Uterus (tissue), 4 donors: ENCODE data around the gene FLT1. TPM values are rescaled to one million over a fixed set of nuclear protein-coding genes. Genes with fewer than 3 reads are reported as not detected.

ENCODE experiments used
- DNase-seq, 2 donors: peaks; one replicate each; pipeline ENCODE4 v3.0.0-alpha.2; 2019 to 2020
- H3K27ac ChIP-seq, 2 donors: fragments of 200-600 bp; sonication (generic); 1 replicate in 1 of 2; 2 replicates in 1 of 2; pipeline ENCODE4 v1.5.1; 2016 to 2018
- H3K27me3 ChIP-seq, 2 donors: fragments of 200-600 bp; sonication (generic); one replicate each; pipeline ENCODE4 v1.5.1; 2018 to 2019; ENCODE audit warnings: control low read depth in 1 of 2
- H3K36me3 ChIP-seq, 2 donors: fragments of 200-600 bp; sonication (generic); one replicate each; pipeline ENCODE4 v1.5.1; 2019; ENCODE audit warnings: control low read depth in 1 of 2
- H3K4me1 ChIP-seq, 2 donors: fragments of 200-600 bp; sonication (generic); one replicate each; pipeline ENCODE4 v1.5.1; 2018 to 2019; ENCODE audit warnings: control low read depth in 1 of 2
- H3K4me3 ChIP-seq, 2 donors: fragments of 200-600 bp; sonication (generic); 1 replicate in 1 of 2; 2 replicates in 1 of 2; pipeline ENCODE4 v1.5.1; 2018 to 2019; ENCODE audit warnings: mild to moderate bottlenecking in 1 of 2
- H3K9me3 ChIP-seq, 2 donors: fragments of 200-600 bp; sonication (generic); one replicate each; pipeline ENCODE4 v1.5.1; 2019; ENCODE audit warnings: control low read depth in 1 of 2
- POLR2A ChIP-seq, 2 donors: fragments of 450-650 bp; IDR thresholded peaks; one replicate each; pipeline ENCODE4 v1.6.1; 2016; ENCODE audit warnings: antibody characterized with exemption in 2 of 2, mild to moderate bottlenecking in 1 of 2, moderate library complexity in 1 of 2
- intact Hi-C: fragments of 100-400 bp; cut with DNase I; formaldehyde crosslinking; loops from one replicate; pipeline ENCODE4 v1.15.1; 2023; ENCODE audit warnings: low total_unique reads
- total RNA-seq, 4 donors: library from RNA; depleted of rRNA in 3 of 4; stranded (reverse); fragments of >200 nt in 3 of 4; gene quantifications; one replicate each; pipeline versions ENCODE4 v1.1.0 to v1.2.4, GENCODE V29; 2014 to 2023
- TF ChIP-seq, protein P1 (sequence below), 4 experiments: fragments of 200-600 bp in 2 of 4; fragments of 450-650 bp in 2 of 4; sonication (generic) in 2 of 4; IDR thresholded peaks; one replicate each; pipeline ENCODE4 v1.5.1; 2016 to 2019; ENCODE audit warnings: antibody characterized with exemption in 4 of 4, mild to moderate bottlenecking in 2 of 4, moderate library complexity in 1 of 4
- donor health status: DM: yes; HTN: yes; CAD: no.

Gene FLT1
- total RNA-seq, 4 donors from 2014 or later = 53.2 to 95.3 (median 62.0) TPM

DNA sequence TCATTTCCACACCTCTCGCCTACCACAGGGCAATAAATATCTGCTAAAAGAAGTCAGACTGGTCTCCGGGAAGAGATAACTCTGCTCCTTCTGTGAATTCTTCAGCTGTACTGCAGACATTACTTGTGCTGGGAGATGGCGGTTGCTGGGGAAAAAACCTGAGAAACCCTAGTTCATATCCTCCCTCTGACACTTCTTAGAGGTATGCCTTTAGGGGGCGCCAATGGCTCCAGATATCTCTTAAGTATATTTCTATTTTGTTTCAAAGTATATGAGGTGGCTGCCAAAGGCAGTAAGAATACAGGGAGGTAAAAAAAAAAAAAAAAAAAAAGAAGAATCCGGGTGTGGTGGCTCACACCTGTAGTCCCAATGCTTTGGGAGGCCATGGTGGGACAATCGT, 181.3 kb downstream of the FLT1 start:
- Histone ChIP-seq H3K9me3 (no peaks in the 10 kb centered on the region), H3K27ac (no peak overlapping the region), H3K4me1 (no peaks in the 10 kb centered on the region), H3K36me3 (no peaks in the 10 kb centered on the region), H3K27me3 (no peaks in the 10 kb centered on the region), H3K4me3 (no peak overlapping the region)
- intact Hi-C loops = no loop called here
- TF ChIP-seq, protein P1, sequence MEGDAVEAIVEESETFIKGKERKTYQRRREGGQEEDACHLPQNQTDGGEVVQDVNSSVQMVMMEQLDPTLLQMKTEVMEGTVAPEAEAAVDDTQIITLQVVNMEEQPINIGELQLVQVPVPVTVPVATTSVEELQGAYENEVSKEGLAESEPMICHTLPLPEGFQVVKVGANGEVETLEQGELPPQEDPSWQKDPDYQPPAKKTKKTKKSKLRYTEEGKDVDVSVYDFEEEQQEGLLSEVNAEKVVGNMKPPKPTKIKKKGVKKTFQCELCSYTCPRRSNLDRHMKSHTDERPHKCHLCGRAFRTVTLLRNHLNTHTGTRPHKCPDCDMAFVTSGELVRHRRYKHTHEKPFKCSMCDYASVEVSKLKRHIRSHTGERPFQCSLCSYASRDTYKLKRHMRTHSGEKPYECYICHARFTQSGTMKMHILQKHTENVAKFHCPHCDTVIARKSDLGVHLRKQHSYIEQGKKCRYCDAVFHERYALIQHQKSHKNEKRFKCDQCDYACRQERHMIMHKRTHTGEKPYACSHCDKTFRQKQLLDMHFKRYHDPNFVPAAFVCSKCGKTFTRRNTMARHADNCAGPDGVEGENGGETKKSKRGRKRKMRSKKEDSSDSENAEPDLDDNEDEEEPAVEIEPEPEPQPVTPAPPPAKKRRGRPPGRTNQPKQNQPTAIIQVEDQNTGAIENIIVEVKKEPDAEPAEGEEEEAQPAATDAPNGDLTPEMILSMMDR (IDR thresholded peaks at IDR 0.05) = no peak
- no peak for TF ChIP-seq POLR2A (IDR thresholded peaks at IDR 0.05)
- DNase-seq = no peak

DNA sequence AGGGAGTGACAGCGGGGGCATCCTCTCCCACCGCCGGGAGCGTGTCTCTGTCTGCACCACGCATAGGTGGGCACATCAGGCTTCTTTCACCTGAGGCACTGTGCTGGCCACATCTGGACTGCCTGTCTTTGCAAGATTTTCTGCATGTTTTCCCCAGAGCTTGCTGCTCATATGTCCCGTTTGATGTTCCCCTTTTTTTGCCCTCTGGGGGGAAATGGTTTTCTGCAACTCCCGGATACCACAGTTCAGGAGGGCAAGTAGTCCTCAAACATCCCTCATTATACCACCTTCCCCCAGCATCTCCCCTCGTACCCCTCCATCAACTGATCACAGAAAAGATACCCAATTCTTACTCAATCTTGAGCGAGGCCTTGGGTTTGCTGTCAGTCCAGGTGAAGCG, 188.6 kb downstream of the FLT1 start:
- Histone ChIP-seq H3K27ac (no peak overlapping the region), H3K9me3 (no peaks in the 10 kb centered on the region), H3K4me1 (no peaks in the 10 kb centered on the region), H3K4me3 (no peak overlapping the region), H3K36me3 (no peaks in the 10 kb centered on the region), H3K27me3 (no peaks in the 10 kb centered on the region)
- DNase-seq = no peak
- intact Hi-C loops = no loop called here
- TF ChIP-seq, protein P1 (IDR thresholded peaks at IDR 0.05) = no peak
- no peak for TF ChIP-seq POLR2A (IDR thresholded peaks at IDR 0.05)

DNA sequence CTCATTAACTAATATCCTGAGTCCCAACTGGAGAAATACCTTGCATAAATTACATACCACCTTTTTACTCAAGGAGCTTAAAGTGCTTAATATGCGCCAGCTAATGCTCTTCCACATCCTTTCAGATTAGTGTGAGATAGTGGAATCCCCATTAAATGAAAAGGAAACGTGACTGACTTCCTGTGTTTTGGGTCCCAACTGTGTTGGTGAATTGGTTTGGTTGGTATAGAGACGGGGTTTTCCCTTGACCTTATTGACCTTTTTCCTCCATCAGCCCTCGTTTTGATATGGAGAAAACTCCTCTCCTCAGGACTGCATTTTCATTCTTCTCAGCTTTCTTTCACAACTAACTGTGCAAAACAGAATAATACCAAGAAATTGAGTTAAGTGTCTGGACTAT, 193.1 kb downstream of the FLT1 start:
- H3K4me1 ChIP-seq = no peaks in the 10 kb centered on the region
- TF ChIP-seq, protein P1 (IDR thresholded peaks at IDR 0.05) = no peak
- TF ChIP-seq POLR2A (IDR thresholded peaks at IDR 0.05) = no peak
- no peak overlapping the region for H3K4me3 ChIP-seq
- no peaks in the 10 kb centered on the region for H3K9me3 ChIP-seq
- intact Hi-C loops = no loop called here
- H3K27ac ChIP-seq = no peak overlapping the region
- no peaks in the 10 kb centered on the region for H3K36me3 ChIP-seq
- H3K27me3 ChIP-seq = no peaks in the 10 kb centered on the region
- DNase-seq = no peak

DNA sequence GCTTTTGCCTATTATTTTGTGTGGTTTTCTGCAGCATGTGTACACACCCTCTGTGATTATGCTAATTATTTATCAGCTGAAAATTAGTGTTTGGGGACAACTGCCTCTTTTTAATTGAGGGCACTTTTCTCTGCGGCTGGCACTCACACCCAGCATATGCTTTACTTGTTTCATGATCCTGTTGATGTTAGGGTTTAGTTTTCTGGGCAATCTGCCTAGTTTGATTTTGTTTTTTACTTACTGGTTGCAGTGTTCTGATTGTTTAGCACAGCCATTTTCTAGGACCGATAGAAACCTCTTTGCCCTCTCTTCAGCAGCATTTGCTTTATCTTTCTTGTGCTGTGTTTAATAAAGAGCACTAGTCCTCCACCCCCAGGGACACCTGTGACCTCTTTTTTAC, 195.0 kb downstream of the FLT1 start:
- intact Hi-C loops = no loop called here
- Histone ChIP-seq H3K36me3 (no peaks in the 10 kb centered on the region), H3K4me3 (no peak overlapping the region), H3K9me3 (no peaks in the 10 kb centered on the region), H3K27me3 (no peaks in the 10 kb centered on the region), H3K27ac (no peak overlapping the region), H3K4me1 (no peaks in the 10 kb centered on the region)
- TF ChIP-seq, protein P1 (IDR thresholded peaks at IDR 0.05) = no peak
- no peak for TF ChIP-seq POLR2A (IDR thresholded peaks at IDR 0.05)
- DNase-seq = no peak

DNA sequence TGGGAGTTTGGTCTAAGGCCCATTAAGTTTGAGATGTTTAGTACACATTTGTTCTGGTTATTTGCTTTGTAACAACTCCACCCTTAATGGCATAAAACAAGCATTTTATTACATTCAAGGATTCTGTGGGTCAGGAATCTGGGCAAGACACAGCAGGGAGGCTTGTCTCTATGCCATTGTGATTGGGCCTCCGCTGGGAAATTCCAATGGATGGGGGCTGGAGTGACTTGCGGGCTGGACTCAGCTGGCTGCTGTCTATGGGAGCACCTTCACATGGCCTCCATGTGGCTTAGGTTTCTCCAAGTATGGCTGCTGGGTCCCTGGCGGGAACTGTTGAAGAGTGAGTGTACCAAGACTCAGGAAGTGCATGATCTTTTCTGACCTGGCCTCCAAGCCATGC, 197.6 kb downstream of the FLT1 start:
- Histone ChIP-seq H3K9me3 (no peaks in the 10 kb centered on the region), H3K4me3 (no peak overlapping the region), H3K27me3 (no peaks in the 10 kb centered on the region), H3K36me3 (no peaks in the 10 kb centered on the region), H3K4me1 (no peaks in the 10 kb centered on the region), H3K27ac (no peak overlapping the region)
- DNase-seq = no peak
- intact Hi-C loops = no loop called here
- TF ChIP-seq POLR2A (IDR thresholded peaks at IDR 0.05) = no peak
- TF ChIP-seq, protein P1 (IDR thresholded peaks at IDR 0.05) = no peak
